IPS-11a (cell line): ENCODE measurements around the gene TRAPPC12.

ENCODE experiments used
- H3K4me3 ChIP-seq: one replicate; pipeline ENCODE4 v1.5.1; 2013; ENCODE audit warnings: low read depth, low read length, control low read depth

TRAPPC12 gene

GRCh38 chr2:3405876-3406275 lies 26.4 kb downstream of the TRAPPC12 start:
- H3K4me3 ChIP-seq = no peak overlapping the region

- H3K4me3 ChIP-seq = no peak overlapping the region
Observed at GRCh38 chr2:3406501-3406900, 27.0 kb downstream of the TRAPPC12 start.

DNA sequence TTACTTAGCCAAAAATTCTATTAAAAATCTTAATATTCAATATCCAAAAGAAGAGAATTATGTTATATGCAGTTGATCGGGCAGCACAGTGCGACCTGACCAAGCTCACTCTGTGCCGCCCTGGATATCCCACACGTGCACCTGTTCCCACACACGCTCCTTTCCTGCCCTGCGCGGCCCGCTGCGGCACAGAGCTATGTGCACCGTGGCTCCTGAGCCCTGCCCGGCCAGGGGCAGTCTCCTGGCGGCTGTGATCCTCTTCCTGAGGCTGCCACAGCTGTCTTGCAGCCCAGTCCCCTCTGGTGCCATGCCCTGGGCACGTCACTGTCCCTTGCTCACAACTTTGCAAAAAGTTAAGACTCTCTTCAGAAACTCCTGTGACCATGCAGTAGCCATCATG lies 29.3 kb downstream of the TRAPPC12 start:
- H3K4me3 ChIP-seq = no peak overlapping the region

- H3K4me3 ChIP-seq = no peak overlapping the region
Observed at GRCh38 chr2:3409627-3410170, 30.2 kb downstream of the TRAPPC12 start.

DNA sequence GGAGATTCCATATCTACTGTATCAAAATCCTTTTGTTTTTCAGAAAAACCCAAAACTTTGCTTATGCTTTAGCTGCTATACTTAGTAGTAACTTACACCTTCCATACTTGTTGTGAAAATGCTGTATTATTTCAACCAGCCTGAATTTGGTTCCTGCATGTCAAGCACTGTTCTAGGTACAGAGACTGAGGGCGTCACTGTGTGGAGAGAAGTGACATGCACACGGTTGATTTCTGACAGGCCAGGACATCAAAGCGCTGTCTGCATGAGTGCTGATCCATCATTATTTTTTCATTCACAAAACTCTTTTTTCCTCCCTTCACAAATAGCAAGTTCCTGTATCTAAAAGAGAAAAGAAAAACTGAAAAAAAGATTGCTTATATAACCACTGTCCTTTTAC lies 31.6 kb downstream of the TRAPPC12 start:
- no peak overlapping the region for H3K4me3 ChIP-seq

DNA sequence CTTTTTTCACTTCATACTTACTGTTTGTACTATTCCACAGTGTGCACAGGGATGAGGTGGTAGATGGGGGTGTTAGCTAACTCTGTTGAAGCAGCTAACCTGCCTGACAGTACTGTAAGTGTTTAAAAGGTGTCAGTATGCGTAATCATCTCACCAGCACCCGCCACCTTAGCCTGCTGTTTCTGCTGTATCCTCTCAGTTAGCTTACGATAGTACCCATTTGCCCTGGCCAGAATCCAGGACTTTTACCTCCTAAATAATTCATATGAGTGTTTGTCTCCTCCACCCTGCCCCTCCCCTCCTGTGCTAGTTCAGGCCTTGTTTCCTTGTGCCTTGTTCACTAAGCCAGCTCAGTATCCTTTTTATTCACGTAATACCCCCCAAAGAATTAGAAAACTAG lies 34.2 kb downstream of the TRAPPC12 start:
- H3K4me3 ChIP-seq = no peak overlapping the region

- H3K4me3 ChIP-seq = no peak overlapping the region
Observed at GRCh38 chr2:3414133-3414860, 34.8 kb downstream of the TRAPPC12 start.

DNA sequence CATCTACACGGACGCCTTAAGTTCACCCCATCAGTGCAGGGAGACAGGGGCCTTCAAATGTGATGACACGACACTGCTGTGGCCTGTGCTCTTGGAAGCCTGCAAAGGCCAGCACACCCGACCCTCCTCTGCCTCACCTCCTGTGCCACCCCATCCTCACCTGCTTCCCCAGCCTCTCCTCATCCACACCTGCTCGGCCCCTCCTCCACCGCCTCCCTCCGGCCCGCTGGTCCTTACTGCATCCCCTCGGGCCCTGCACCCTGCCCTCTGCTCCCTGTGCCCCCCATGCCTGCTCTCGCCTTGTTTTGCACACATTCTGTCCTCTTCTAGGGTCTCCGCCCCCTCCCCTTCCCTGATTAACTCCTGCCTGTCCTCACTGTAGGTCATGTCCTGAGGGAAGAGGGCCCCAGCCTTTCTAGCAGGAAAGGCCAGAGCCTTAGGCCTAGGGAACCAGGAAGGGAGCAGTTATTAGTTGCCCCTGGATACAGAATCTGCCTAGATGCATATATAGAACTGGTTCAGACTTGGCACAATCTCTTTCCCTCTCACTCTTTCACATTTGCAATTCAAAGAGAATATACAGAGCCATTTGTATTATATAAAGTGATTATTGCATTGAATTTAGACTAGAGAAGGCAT lies 39.4 kb downstream of the TRAPPC12 start:
- H3K4me3 ChIP-seq = no peak overlapping the region

DNA sequence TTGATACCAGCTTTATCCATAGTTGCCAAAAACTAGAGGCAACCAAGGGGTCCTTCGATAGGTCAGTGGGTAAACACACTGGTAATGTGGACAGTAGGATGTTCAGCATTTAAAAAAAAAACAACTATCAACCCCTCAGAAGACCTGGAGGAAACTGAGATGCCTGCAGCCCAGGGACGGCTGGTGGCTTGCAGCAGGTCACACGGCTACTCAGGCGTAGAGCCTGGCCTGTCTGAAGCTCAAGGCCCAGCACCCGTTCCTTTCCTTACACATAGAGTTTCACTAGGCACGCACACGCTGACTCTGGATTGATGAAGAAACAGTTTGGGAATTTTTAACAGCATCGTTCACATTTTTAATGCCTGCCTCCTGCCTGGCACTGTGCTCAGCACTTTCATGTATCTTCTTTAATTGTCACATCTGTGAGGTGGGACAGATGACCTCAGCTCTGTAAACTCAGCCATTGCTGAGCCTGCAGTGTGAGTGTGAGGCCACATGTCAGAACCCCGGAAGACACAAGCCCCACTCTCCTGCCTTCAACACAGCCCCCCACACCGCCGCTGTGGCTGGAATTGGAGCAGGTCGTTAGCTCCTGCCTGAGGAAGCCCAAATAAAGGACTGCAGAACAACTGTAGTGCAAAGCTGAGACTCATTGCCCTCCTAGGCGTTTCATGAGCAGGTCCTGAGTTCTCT lies 40.7 kb downstream of the TRAPPC12 start:
- H3K4me3 ChIP-seq = no peak overlapping the region

GRCh38 chr2:3420769-3421397 lies 41.4 kb downstream of the TRAPPC12 start:
- no peak overlapping the region for H3K4me3 ChIP-seq

- H3K4me3 ChIP-seq = no peak overlapping the region
Observed at GRCh38 chr2:3421580-3421979, 42.1 kb downstream of the TRAPPC12 start.

DNA sequence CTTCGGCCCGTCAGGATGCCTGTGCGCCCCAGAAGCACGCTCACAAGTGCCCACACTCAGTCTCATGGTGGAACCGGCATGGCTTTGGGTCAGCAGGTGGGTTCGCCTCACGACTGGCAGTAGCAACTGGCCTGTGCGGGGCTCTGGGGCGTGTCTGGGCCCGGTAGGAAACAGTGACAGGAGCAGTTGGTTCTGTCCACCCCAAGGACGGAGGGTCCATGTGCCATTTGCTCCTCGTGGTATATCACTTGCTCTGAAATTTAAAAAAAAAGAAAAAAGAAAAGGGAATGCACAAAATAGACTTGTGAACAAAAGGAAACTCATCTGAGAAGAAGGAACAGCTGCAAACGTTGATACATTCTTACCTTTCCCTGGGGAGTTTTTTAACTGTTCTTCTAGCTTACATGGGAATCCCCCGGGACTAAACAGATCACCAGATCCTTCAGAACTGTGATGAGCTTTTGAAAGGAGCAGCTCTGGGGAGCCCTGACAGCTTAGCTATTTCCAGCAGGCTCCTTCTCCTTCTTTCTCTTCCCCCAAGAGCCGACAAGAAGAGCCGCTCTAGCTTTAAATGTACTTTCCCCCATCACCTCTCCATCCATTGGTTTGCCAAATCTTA lies 42.8 kb downstream of the TRAPPC12 start:
- H3K4me3 ChIP-seq = no peak overlapping the region

DNA sequence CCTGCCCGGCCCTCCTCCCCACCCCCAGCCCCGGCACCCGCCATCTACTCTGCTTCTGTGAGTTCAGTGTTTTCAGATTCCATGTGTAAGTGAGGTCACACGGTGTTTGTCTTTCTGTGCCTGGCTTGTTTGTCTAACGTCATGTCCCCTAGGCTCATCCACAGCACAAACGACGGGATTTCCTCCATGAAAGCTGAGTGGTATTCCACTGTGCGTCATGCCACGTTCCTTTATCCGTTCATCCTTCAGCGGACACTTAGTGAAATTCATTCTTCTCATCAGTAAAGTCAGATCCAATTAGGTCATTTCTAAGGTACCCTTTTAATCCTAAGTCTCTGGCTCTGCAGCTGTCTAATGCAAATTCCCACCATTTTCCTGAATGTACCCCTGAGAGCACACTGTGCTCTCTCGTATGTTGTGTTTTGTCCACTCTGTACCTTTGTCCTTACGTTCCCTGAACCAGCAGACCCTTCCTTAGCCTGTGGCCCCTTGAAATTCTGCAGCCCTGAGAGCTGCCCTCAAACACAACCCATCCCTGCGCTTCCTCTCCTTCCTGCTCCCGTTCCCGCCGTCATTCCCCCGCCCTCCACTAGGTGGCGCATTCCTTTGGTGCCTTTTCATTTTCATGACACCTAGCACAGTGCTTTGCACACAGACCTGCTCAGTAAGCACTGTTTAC lies 44.1 kb downstream of the TRAPPC12 start:
- no peak overlapping the region for H3K4me3 ChIP-seq

- H3K4me3 ChIP-seq = no peak overlapping the region
Observed at GRCh38 chr2:3424171-3424795, 44.8 kb downstream of the TRAPPC12 start.

GRCh38 chr2:3426615-3427014 lies 47.1 kb downstream of the TRAPPC12 start:
- H3K4me3 ChIP-seq = no peak overlapping the region

DNA sequence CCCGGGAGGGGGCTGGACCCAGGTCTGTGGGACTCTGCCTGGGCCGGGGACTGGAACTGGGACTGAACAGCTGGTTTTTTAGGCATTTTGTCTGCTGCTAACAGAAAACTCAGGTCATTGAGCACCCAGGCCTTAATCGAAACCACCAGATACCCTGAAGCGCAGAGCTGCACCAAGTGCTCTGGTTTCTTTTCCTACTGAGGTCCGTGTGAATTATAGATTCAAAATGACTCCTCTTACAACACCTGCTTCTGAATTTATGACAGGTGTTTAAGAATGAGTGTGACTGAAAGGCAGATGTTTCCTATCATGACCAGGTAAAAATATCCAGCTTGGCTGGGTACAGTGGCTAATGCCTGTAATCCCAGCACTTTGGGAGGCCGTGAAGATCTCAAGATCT lies 47.8 kb downstream of the TRAPPC12 start:
- H3K4me3 ChIP-seq = no peak overlapping the region

DNA sequence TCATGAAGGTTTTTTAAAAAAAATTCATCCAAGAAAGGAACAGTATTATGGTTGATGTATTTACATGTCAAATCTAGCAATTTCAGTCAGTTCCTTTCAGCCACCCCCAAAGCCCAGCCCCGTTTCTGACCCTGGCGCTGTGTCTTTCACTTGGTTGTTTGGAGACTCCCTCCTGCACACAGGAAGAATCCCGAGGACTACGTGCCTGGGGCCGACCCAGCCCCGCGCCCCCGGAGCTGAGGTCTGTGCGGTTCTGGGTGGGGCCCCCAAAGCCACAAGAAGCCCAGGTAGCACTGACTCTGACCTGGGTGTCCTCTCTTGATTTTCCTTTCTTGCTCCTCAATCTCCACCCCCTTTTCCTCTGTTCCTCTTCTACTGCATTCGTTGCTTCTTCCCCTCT lies 49.1 kb downstream of the TRAPPC12 start:
- no peak overlapping the region for H3K4me3 ChIP-seq

- H3K4me3 ChIP-seq = no peak overlapping the region
Observed at GRCh38 chr2:3429066-3429610, 49.6 kb downstream of the TRAPPC12 start.

GRCh38 chr2:3430172-3430571 lies 50.7 kb downstream of the TRAPPC12 start:
- no peak overlapping the region for H3K4me3 ChIP-seq
